CD14-positive monocyte (primary cell): ENCODE data around the gene UBR3. TPM values are rescaled to one million over a fixed set of nuclear protein-coding genes. Genes with fewer than 3 reads are reported as not detected.
A peak's percentile ranks its signal among the peaks of the same experiment; 100 is the strongest.

Experiments used
- DNase-seq, 3 donors: peaks; one replicate each; pipeline ENCODE4 v3.0.0-alpha.2; 2011 to 2022
- H2AFZ ChIP-seq: 2 replicates; pipeline ENCODE4 v1.6.0; 2012; ENCODE audit warnings: mild to moderate bottlenecking, low read depth, low read length, inconsistent platforms; ENCODE audit not compliant: insufficient read depth, poor library complexity, severe bottlenecking
- H3K27ac ChIP-seq, 2 donors: 1 replicate in 1 of 2; 2 replicates in 1 of 2; pipeline ENCODE4 v1.5.1; 2012 to 2013; ENCODE audit warnings: low read length in 2 of 2, control low read depth in 1 of 2, inconsistent platforms in 1 of 2, low read depth in 1 of 2, mild to moderate bottlenecking in 1 of 2
- H3K27me3 ChIP-seq, 2 donors: one replicate each; pipeline versions ENCODE4 v1.6.0 to v1.6.1; 2011 to 2013; ENCODE audit warnings: low read length in 2 of 2; ENCODE audit not compliant: control insufficient read depth in 2 of 2, insufficient read depth in 2 of 2
- H3K36me3 ChIP-seq, 2 donors: replicated peaks in 1 of 2; 1 replicate in 1 of 2; 2 replicates in 1 of 2; pipeline versions ENCODE4 v1.5.1 to v1.6.1; 2012 to 2013; ENCODE audit warnings: low read length in 2 of 2, control low read depth in 1 of 2, inconsistent platforms in 1 of 2, mild to moderate bottlenecking in 1 of 2; ENCODE audit not compliant: insufficient read depth in 2 of 2, control insufficient read depth in 1 of 2
- H3K4me1 ChIP-seq, 2 donors: 1 replicate in 1 of 2; 2 replicates in 1 of 2; pipeline versions ENCODE4 v1.5.1 to v1.6.1; 2012 to 2013; ENCODE audit warnings: low read length in 2 of 2, control low read depth in 1 of 2, inconsistent platforms in 1 of 2, mild to moderate bottlenecking in 1 of 2, moderate library complexity in 1 of 2; ENCODE audit not compliant: insufficient read depth in 2 of 2, control insufficient read depth in 1 of 2
- H3K4me2 ChIP-seq: replicated peaks from 2 replicates; pipeline ENCODE3; 2012; ENCODE audit warnings: low read length, moderate library complexity, mild to moderate bottlenecking; ENCODE audit not compliant: poor library complexity, severe bottlenecking; ENCODE audit errors: extremely low read depth
- H3K4me3 ChIP-seq, 3 experiments: fragments of 200-600 bp in 1 of 3; sonication (generic) in 1 of 3; replicated peaks in 1 of 3; 1 replicate in 2 of 3; 2 replicates in 1 of 3; pipeline ENCODE4 v1.5.1; 2011 to 2013; ENCODE audit warnings: low read length in 3 of 3, mild to moderate bottlenecking in 3 of 3, control low read depth in 2 of 3, low read depth in 2 of 3, inconsistent platforms in 1 of 3, moderate library complexity in 1 of 3
- H3K79me2 ChIP-seq: 2 replicates; pipeline ENCODE4 v1.6.0; 2012; ENCODE audit warnings: mild to moderate bottlenecking, control low read depth, inconsistent platforms, low read length, moderate library complexity; ENCODE audit not compliant: insufficient read depth
- H3K9ac ChIP-seq: 2 replicates; pipeline ENCODE4 v1.6.0; 2017; ENCODE audit warnings: low read length, mild to moderate bottlenecking; ENCODE audit not compliant: insufficient read depth, poor library complexity, severe bottlenecking
- H3K9me3 ChIP-seq, 2 donors: replicated peaks in 1 of 2; 1 replicate in 1 of 2; 2 replicates in 1 of 2; pipeline versions ENCODE4 v1.5.1 to v1.6.1; 2012 to 2013; ENCODE audit warnings: low read length in 2 of 2, control low read depth in 1 of 2; ENCODE audit not compliant: control insufficient read depth in 1 of 2, insufficient read depth in 1 of 2
- H4K20me1 ChIP-seq: 2 replicates; pipeline ENCODE4 v1.6.0; 2012; ENCODE audit warnings: mild to moderate bottlenecking, low read length, control low read depth, moderate library complexity; ENCODE audit not compliant: insufficient read depth
- H3K27ac Mint-ChIP-seq, 7 donors: one replicate each; pipeline ENCODE4 v1.8.0; 2020; ENCODE audit warnings: mild to moderate bottlenecking in 7 of 7, mixed read lengths in 7 of 7, moderate library complexity in 6 of 7, inconsistent platforms in 2 of 7
- H3K27me3 Mint-ChIP-seq, 3 donors: one replicate each; pipeline ENCODE4 v1.8.0; 2021 to 2022; ENCODE audit warnings: low read depth in 3 of 3, mild to moderate bottlenecking in 3 of 3, mixed read lengths in 3 of 3, moderate library complexity in 3 of 3, inconsistent platforms in 1 of 3
- H3K36me3 Mint-ChIP-seq, 2 donors: one replicate each; pipeline ENCODE4 v1.8.0; 2020; ENCODE audit warnings: mixed read lengths in 2 of 2, inconsistent platforms in 1 of 2, mild to moderate bottlenecking in 1 of 2
- H3K4me1 Mint-ChIP-seq: one replicate; pipeline ENCODE4 v1.8.0; 2020; ENCODE audit warnings: mild to moderate bottlenecking, mixed read lengths
- H3K4me3 Mint-ChIP-seq, 2 donors: one replicate each; pipeline ENCODE4 v1.8.0; 2020; ENCODE audit warnings: mild to moderate bottlenecking in 2 of 2, mixed read lengths in 2 of 2, moderate library complexity in 1 of 2
- H3K9me3 Mint-ChIP-seq, 7 donors: one replicate each; pipeline ENCODE4 v1.8.0; 2020 to 2022; ENCODE audit warnings: mixed read lengths in 7 of 7, mild to moderate bottlenecking in 6 of 7, moderate library complexity in 6 of 7, inconsistent platforms in 2 of 7
- CTCF ChIP-seq: fragments of 200-600 bp; IDR thresholded peaks from one replicate; pipeline ENCODE4 v1.8.0; 2022; ENCODE audit warnings: antibody characterized with exemption, mild to moderate bottlenecking
- WGBS: methylation state at CpG from one replicate; pipeline ENCODE4 v1.1.5; 2013; ENCODE audit warnings: missing lambda C conversion rate; ENCODE audit not compliant: insufficient coverage; 5-methylcytosine and 5-hydroxymethylcytosine counted together
- intact Hi-C, 2 donors: fragments of 100-400 bp; cut with micrococcal nuclease; formaldehyde crosslinking; loops; one replicate each; pipeline versions ENCODE4 v1.15.0 to v1.15.1; 2023
- polyA plus RNA-seq, 3 donors: library from polyadenylated mRNA; depleted of rRNA in 1 of 3; unstranded in 2 of 3; stranded (reverse) in 1 of 3; fragments of 300-500 nt in 2 of 3; fragments of >200 nt in 1 of 3; fragmentation: Illumina TruSeq in 2 of 3; gene quantifications; 1 replicate in 2 of 3; 2 replicates in 1 of 3; pipeline ENCODE4 v1.2.3, GENCODE V29; 2012 to 2021

Gene UBR3
- polyA plus RNA-seq, 3 donors: 4.3 to 10.7 (median 4.7) TPM

- peaks cover 3 to 5% of the 10 kb centered on the region in 2 donors for H3K4me1 ChIP-seq
- H3K27ac Mint-ChIP-seq: no peak overlapping the region
- no peaks in the 10 kb centered on the region for H3K27me3 Mint-ChIP-seq
- no peaks in the 10 kb centered on the region for H3K27me3 ChIP-seq
- no peak for TF ChIP-seq CTCF
- peaks cover 9% of the 10 kb centered on the region for H3K4me1 Mint-ChIP-seq
- no peaks in the 10 kb centered on the region for H3K9me3 ChIP-seq
- H3K4me2 ChIP-seq: no peak overlapping the region
- no peaks in the 10 kb centered on the region for H3K79me2 ChIP-seq
- no peak overlapping the region for H3K4me3 ChIP-seq
- H3K36me3 Mint-ChIP-seq: peaks cover 43% of the 10 kb centered on the region in 2 donors
- no peak for DNase-seq
- H3K4me3 Mint-ChIP-seq: no peak overlapping the region
- peaks cover 0 to 30% of the 10 kb centered on the region in 2 donors for H3K36me3 ChIP-seq
- intact Hi-C loops: no loop called here
- no CpG with 5 or more reads among the region's 3 CpGs for WGBS
- no peak overlapping the region for H3K27ac ChIP-seq
- peaks cover 0 to 2% (median 0%) of the 10 kb centered on the region in 7 donors for H3K9me3 Mint-ChIP-seq
- H4K20me1 ChIP-seq: no peaks in the 10 kb centered on the region
- H3K9ac ChIP-seq: no peak overlapping the region
- no peak overlapping the region for H2AFZ ChIP-seq
Measured at GRCh38 chr2:170047331-170048065, 220.2 kb downstream of the UBR3 start.

DNA sequence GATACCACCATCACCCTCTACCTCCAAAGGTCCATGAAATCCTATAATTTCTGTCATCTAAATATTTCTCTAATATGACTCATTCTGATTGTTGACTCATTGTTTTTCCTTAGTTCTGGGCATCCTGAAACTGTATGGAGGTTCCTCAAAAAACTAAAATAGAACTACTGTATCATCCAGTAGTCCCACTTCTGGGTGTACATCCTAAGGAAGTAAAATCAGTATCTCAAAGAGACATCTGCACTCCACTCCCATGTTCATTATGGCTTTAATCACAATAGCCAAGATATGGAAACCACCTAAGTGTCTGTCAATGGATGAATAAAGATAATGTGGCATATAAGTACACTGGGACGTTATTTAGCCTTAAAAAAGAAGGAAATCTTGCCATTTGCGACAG, 224.9 kb downstream of the UBR3 start:
- no peak overlapping the region for H3K4me3 Mint-ChIP-seq
- no peaks in the 10 kb centered on the region for H4K20me1 ChIP-seq
- H3K4me3 ChIP-seq: no peak overlapping the region
- H3K79me2 ChIP-seq: no peaks in the 10 kb centered on the region
- no peak overlapping the region for H3K9ac ChIP-seq
- TF ChIP-seq CTCF: no peak
- peaks cover 47 to 55% of the 10 kb centered on the region in 2 donors for H3K36me3 Mint-ChIP-seq
- no peak overlapping the region for H2AFZ ChIP-seq
- intact Hi-C loops: no loop called here
- H3K27me3 Mint-ChIP-seq: no peaks in the 10 kb centered on the region
- peak overlapping the region in 1 of 7 donors; percentile 16 for H3K27ac Mint-ChIP-seq
- H3K4me2 ChIP-seq: no peak overlapping the region
- no peak overlapping the region for H3K27ac ChIP-seq
- H3K9me3 ChIP-seq: no peaks in the 10 kb centered on the region
- H3K4me1 ChIP-seq: peaks cover 3 to 5% of the 10 kb centered on the region in 2 donors
- no peaks in the 10 kb centered on the region for H3K27me3 ChIP-seq
- H3K4me1 Mint-ChIP-seq: peaks cover 10% of the 10 kb centered on the region
- no CpG with 5 or more reads among the region's 2 CpGs for WGBS
- H3K9me3 Mint-ChIP-seq: peaks cover 0 to 5% (median 0%) of the 10 kb centered on the region in 7 donors
- peak in 1 of 3 donors; percentile 3 for DNase-seq
- H3K36me3 ChIP-seq: peaks cover 5 to 41% of the 10 kb centered on the region in 2 donors
